Measurements from ENCODE around the gene UCHL3.

UCHL3 gene

DNA sequence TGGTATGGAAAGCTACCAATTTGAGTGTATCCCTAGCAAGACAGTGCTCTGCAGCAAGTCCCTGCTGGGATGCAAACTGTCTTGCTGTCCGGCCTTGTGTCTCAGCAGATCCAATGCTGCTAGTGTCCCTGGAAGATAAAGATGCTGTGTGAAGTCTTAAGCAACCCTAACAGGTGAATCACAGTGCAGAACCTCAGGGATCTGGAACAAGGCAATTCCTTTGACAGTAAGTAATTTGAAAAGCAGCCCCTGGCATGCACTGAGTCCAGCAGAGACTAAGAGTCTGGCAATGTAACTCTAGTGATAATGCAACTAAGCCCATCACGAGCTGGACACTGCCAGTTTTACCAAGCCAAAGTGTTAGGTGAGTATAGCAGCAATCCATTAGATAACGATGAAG lies 1.7 kb upstream of the UCHL3 start:
- no peak for DNase-seq (ENCODE audit: low spot score)

DNA sequence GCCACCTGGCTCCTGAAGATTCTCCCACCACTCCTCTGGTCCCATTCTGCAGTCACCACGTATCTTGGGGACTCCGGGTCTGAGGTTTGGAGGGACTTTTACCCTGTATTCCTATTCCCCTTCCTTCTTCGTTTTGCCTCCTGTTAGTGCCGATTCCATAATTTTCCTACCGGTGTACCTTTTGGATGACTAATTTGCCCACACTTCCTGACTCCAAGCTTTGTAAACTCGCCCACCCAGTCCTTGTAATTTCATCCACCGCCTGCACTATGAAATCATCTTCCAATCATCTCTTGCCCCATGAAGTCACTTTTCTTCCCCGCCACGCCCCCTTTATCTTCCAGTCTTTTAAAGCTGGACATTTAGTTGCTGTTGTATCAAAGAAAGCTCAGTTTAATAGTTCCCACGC lies 572 bp downstream of the UCHL3 start:
- peak; percentile 34 for DNase-seq (ENCODE audit: low spot score)

DNA sequence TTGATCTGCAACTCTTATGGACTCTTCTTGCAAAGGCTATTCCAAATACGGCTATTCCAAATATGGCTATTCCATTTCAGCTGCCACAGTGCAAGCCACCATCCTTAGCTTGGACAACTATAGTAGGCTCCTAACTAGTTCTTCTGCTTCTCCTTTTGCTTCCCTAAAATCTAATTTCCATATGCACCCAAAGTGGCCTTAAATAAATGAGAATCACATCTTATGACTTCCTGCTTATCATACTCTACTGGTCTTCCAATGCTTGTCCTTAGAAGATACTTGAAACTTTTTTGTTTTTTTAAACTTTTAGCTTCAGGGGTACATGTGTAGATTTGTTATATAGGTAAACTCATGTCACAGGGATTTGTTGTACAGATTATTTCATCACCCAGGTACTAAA lies 4.9 kb downstream of the UCHL3 start:
- DNase-seq (ENCODE audit: low spot score) = no peak

DNA sequence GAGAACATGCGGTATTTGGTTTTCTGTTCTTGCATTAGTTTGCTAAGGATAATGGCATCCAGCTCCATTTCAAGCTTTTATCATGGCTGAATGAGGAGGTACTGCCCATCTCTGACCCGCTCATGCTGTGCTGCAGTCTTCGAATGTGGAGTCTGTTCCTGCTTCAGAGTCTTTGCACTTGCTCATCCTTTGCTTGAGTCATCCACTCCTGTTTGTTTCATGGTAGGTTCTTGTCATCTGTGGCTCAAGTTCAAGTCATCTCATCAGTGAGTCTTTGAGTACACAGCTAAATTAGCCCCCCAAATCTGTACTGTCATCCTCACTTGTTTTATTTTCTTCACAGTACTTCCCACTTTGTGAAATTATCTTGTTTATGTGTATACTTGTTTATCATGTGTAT lies 5.4 kb downstream of the UCHL3 start:
- no peak for DNase-seq (ENCODE audit: low spot score)

DNA sequence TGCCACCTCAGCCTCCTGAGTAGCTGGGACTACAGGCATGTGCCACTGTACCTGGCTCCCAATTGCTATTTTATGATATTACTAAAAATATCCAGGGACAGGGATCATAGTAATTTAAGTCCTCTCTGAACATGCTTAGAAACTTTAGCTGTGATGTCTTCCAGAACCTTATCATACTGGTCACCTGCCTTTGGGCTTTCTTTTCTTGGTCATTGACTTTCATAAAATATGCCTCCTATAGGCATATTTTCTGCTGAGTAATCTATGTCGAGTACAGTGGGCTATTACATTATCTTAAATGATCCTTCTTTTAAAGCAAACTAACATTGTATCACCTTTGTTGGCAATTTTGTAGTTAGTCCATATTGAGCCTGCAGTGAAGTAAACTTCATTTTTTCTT lies 6.2 kb downstream of the UCHL3 start:
- DNase-seq (ENCODE audit: low spot score) = no peak

DNA sequence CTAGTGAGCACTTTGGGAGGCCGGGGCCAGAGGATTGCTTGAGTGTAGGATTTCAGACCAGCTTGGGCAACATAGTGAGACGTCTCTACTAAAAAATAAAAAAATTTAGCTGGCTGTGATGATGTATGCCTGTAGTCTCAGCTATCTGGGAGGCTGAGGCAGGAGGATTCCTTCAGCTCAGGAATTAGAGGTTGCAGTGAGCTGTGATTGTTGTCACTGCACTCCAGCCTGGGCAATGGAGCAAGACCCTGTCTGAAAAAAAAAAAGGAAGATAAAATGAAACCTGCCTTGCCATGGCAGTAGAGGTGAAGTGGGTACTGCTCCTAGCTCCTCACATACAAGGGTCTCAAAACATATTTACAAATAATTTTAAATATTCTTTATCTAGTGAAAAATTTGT lies 7.4 kb downstream of the UCHL3 start:
- no peak for DNase-seq (ENCODE audit: low spot score)

DNA sequence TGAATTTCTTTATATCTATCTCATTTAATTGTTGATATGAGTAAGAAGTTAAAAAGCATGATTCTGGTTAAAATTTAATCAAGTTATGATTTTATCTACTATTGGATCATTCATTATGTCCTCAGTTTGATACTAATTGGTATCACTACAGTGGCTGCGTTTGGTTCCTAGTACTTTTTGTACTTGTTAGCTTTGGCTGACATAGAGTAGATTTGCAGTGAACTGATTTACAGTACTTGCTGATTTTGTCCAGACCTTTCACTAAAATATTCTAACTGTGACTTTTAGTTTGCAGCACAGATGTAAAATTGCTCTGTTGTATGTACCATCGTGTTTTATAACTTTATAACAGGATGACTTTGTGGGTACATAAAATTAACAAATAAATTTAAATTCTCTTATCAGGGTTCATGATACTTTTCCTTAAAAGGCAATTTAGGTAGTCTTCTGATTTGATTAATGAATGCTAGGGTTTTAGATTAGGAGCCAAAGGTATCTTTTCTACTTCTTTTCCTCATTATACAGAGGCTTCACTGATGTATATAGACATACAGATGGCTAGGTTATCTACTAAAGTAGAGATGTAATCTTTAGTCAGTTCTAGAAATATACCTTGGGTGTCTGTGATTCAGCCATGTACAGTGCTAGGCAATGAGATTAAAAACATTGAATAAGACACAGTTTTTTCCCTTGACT lies 8.7 kb downstream of the UCHL3 start:
- no peak for DNase-seq (ENCODE audit: low spot score)

DNA sequence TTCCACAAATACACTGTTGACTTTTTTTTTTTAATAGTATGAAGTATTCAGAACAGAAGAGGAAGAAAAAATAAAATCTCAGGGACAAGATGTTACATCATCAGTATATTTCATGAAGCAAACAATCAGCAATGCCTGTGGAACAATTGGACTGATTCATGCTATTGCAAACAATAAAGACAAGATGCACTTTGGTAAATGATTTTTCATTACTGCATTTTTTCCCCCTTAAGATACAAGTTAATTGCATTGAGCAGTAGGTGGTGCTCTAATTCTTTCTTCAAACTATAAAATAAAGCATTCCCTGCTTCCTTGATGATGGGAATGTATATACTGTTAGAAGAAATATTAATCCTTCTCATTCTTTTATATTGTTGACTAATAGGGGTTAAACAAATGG lies 17.1 kb downstream of the UCHL3 start:
- no peak for DNase-seq (ENCODE audit: low spot score)

DNA sequence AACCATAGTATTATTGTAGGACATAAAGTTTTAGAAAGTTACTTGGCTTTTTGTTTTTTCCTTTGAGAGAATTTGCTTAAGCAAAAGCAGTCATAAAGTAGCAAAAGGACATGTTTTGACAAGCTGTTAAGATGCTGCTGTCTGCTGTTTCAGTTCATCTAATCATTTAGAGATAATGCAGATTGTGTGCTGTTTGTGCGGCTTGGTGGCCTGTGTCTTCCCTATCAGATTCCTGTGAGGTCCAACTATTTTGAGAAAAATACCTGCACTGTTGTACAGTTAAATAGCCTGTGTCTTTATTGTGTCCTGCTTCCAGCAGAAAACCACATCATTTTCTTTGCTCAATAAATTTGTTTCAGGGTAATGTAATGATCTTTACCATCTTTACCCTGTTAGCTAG lies 20.0 kb downstream of the UCHL3 start:
- no peak for DNase-seq (ENCODE audit: low spot score)

DNA sequence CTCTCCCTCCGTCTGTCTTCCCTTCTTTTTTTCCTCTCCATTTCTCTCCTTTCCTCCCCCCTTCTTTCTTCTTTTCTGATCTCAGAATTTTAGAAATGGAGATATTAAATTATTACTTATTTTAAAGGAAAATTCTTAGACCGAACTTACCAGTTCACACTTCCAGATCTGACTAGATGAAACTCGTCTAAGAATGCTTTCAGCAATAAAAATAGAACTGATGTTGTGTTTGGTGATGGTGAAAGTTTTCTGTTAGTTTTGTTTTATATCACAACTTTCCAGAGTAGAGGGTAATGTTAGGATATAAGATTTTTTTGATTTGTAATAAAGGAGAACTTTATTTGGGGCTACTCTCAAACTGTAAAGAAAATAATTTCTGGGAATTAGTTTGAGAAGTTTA lies 29.9 kb downstream of the UCHL3 start:
- DNase-seq (ENCODE audit: low spot score) = no peak

DNA sequence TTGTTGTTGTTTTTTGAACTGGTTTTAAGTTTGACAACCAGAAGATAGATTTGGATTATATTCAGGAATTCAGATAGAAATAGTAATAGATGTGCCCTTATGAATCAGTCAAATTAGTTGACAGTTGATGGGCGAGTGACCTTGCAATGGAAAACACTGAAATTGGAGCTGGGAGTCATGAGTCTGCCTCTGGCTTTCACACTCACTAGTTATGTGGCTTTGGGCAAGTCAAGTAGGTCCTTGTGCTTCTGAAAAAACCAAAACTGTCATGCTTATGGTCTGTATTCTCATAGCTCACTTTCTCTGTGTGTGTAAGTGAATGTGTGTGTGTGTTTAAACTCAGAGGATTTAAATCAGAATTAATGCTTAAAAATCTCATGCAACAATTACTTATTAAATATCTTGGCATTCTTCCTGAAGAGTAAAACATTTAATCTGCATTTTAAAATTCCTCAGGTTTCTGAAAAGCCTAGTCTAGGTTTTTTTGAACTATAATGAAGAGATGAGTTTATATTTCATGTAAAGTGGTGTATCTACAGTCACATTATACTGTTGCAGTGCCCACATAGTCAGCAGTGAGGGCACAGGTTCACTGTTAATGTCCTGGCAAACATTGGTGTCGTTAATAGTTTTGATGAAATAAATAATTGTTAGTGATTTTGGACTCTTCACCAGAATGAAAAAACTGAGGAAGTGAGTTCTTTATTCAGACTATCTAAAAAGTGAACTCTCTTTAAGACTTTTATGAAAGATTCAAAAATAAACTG lies 32.5 kb downstream of the UCHL3 start:
- no peak for DNase-seq (ENCODE audit: low spot score)

DNA sequence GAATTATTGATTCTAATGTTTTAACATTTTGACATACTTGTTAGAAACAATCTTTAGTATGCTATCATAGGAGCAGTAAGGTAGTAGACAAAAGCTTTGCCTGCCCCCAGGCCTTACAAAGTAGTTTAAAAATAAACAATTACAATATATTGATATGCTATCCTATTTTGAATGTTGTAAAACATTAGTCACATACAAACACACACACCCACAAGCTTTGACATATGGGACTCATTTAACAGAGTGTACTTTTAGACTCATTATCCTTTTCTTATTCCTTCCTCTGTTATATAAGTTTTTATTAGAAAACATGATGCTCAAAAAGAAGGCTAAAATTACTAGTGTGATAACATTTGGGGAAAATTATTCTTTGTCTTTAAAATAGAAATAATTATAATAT lies 33.5 kb downstream of the UCHL3 start:
- DNase-seq (ENCODE audit: low spot score) = no peak

DNA sequence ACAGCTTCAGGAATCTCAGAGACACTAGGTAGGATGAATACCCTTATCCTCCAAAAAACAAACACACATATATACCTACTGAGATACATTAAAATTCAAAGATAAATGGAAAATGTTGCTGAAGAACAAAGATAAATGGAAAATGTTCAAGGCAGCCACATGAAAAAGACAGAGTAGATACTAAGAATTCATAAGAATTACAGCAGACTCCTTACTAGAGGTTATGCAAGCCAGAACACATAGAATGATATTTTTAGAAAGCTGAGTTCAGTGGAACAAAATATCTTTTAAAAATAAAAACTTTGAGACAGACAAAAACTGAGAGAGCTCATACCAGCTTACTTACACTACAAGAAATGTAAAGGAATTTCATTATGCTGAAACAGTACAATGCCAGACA lies 35.6 kb downstream of the UCHL3 start:
- no peak for DNase-seq (ENCODE audit: low spot score)

DNA sequence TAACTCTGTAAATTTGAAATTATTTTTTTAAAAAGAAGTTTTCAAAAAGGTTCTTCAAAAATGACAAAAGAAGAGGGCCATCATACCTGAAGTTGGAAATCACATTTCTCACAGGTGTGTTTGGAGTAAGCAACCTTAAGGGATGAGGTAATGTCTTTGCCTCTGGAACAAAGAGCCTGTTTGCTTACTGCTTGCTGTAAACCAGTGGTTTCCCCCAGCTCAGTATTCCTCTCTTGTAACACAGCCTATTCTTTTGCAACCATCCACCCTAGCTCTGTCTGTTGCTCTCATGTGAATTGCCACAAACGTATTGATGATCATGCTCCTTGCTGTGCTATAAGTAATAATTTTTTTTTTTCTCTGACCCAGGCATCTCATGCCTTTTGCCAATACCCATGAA lies 38.1 kb downstream of the UCHL3 start:
- peak; percentile 23 for DNase-seq (ENCODE audit: low spot score)

DNA sequence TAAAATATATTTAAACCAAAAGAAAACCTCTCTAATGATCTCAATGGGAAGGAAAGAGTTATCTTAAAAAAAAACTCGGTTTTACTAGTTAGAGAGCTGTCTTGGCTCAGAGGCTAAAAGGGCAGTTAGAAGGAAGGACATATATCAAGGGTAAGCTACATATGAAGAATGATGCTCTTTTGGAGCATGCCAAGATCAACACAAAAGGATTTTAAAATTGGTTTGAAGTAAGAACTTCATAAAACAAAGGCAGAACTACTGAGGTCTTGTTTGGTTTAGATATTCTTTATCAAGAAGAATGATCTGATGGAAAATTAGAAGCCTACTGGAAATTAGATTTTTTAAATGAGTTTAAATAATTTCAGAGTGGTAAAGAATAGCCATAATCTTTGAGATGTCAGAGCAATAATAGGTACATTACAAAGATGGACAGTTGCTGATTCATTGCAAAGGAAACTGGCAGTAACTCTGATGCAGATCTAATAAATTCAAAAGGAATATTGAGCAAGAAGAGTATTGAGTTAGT lies 47.1 kb downstream of the UCHL3 start:
- no peak for DNase-seq (ENCODE audit: low spot score)

DNA sequence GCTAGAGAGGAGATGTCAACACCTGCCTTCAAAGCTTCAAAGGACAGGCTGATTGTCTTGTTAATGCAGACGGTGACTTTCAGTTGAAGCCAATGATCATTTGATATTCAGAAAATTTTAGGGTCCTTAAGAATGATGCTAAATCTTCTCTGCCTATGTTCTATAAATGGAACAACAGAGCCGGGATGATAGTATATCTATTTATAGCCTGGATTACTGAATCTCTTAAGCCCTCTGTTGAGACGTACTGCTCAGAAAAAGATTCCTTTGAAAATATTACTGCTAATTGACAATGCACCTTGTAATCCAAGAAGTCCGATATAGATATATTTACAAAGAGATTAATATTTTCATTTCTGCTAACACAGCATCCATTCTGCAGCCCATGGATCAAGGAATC lies 50.8 kb downstream of the UCHL3 start:
- DNase-seq (ENCODE audit: low spot score) = no peak

DNA sequence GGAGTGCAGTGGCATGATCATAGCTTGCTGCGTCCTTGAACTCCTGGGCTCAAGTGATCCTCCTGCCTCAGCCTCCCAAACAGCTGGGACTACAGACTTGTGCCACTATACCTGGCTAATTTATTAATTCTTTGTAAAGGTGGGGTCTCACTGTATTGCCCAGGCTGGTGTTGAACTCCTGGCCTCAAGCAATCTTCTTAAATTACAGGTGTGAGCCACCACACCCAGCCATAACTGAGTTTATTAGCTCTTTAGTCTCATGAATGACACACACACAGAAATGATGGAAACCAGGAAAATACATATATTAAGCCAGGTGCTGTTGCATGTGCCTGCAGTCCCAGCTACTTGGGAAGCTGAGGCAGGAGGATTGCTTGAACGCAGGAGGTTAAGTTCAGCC lies 53.4 kb downstream of the UCHL3 start:
- no peak for DNase-seq (ENCODE audit: low spot score)

DNA sequence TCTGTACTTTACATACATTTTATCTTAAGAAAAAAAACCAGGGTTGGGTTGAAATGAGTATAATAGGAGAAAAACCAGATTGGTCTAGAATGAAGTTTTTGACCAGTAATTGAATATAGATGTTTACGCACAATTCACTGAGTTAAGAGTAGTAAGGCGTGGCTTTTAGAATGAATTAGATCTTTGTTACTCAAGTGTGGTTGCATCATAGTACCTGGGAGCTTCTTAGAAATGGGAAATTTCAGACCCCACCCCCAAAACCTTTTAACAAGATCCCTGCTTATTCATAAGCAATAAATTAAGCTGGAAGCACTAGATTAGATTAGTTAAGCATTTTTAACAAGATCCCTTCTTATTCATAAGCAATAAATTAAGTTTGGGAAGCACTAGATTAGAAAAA lies 57.9 kb downstream of the UCHL3 start:
- DNase-seq (ENCODE audit: low spot score) = no peak

DNA sequence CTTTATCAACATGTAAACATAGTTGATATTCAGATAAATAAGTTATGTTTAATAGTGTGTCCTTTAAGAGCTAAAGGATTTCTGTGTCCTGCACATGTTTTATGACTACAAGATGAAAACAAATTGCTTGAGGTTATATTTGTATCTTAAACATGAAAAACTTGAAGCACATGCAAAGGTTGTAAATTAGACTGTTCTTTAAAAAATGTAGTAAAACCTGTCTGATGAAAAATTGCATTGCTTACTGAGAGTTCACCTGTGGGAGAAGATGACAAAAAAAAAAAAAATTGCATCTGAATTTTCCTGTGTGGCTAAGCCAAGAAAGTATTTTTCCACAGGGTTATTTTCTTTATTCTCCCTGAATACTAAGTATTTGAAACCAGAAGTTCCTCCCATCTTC lies 60.9 kb downstream of the UCHL3 start:
- no peak for DNase-seq (ENCODE audit: low spot score)

DNA sequence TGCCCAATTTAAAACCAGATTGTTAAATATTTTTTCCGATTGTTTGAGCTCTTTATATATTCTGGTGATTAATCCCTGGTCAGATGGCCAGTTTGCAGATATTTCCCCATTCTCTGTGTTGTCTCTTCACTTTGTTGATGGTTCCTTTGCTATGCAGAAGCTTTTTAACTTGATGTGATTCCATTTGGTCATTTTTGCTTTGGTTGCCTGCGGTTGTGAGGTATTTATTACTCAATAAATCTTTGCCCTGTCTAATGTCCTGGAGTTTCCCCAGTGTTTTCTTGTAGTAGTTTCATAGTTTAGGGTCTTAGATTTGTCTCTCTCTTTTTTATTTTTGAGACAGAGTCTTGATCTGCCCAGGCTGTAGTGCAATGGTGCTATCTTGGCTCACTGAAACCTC lies 62.8 kb downstream of the UCHL3 start:
- DNase-seq (ENCODE audit: low spot score) = no peak

DNA sequence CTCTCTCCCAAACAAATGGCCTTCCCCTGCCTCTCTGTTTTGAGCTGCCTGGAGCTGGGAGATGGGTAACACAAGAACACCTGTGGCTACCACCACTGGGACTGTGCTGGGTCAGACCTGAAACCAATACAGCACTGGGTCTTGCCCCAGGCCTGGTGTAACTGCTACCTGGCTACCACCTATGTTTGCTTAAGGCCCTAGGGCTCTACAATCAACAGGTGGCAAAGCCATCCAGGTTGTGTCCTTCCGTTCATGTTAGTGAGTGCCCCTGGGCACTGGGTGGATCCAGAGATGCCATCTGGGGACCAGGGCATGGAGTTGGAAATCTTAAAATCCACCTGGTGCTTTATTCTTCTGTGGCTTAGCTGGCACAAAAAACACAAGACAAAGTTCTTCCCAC lies 67.6 kb downstream of the UCHL3 start:
- DNase-seq (ENCODE audit: low spot score) = no peak

DNA sequence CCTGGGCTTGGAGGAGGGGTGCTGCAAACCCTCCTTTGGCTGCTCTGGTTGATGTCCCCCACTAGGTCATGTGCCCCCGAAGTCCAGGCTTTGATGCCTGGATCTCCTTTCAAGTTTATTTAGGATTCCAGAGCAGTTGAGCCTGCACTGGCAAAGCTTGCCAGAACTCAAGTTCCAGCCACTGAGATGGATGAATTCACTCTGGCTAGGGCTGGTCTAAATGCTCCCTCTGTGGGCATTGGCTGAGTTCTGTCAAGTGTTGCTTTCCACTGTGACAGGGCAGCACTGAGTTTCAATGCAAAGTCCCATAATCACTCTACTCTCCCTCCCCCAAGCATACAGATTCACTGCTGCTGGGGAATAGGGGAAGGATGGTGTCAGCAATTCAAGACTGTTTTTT lies 68.7 kb downstream of the UCHL3 start:
- DNase-seq (ENCODE audit: low spot score) = no peak

DNA sequence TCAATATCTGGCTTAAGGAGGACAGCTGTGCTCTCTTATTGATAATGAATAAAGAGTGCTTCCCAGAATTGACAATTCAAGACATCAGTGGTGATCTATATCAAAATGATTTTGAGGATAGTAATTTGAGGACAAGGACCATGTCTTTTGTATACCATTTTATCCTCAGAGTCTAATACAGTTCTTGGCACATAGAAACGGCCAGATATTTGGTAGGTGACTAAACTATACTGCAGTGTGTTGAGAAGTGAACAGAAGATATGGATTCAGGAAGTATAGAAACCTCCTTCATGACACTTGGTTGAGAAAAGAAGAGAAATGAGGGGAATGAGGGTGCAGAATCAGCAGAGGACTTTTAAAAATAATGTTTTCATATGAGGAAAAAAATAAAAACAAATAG lies 70.4 kb downstream of the UCHL3 start:
- no peak for DNase-seq (ENCODE audit: low spot score)

DNA sequence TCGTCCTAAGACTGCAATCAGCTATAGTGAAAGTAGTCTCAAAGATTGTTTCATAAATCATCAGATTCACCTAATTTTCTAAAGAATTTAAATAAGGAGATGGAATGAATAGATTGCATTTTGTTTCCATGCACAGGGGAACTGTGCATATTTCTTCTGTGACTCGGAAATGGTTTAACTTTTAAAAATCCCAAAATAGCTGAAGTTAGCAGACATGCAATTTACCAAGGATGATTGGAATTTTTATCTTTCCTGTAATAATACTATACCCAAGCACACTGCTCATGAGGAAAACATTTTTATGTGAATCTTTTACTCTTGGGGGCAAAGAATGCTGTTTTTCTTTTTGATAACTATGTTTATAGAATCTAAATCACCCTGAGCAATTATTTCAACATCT lies 71.6 kb downstream of the UCHL3 start:
- no peak for DNase-seq (ENCODE audit: low spot score)

All from HuH-7 (cell line).